GM12878 (cell line): ENCODE data around the gene CYB5D1.

ENCODE experiments used
- CTCF ChIP-seq, 3 experiments: IDR thresholded peaks in 2 of 3; conservative IDR thresholded peaks in 1 of 3; 2 replicates each; pipeline ENCODE4 v1.5.1; 2011; ENCODE audit warnings: low read depth in 3 of 3, low read length in 3 of 3, mild to moderate bottlenecking in 3 of 3, control low read depth in 2 of 3, moderate library complexity in 2 of 3, inconsistent platforms in 1 of 3, mixed read lengths in 1 of 3; ENCODE audit not compliant: control insufficient read depth in 2 of 3, insufficient read depth in 1 of 3; ENCODE audit errors: extremely low read depth in 1 of 3
- NFYB ChIP-seq: IDR thresholded peaks from 2 replicates; pipeline ENCODE4 v1.6.1; 2011; ENCODE audit warnings: low read depth, mild to moderate bottlenecking, low read length, improper control_type of control experiment, moderate library complexity; ENCODE audit not compliant: insufficient read depth
- POLR2A ChIP-seq: IDR thresholded peaks from 2 replicates; pipeline ENCODE4 v1.6.1; 2011; ENCODE audit warnings: low read depth, mild to moderate bottlenecking, low read length
- RAD21 ChIP-seq: IDR thresholded peaks from 2 replicates; pipeline ENCODE4 v1.6.1; 2011; ENCODE audit warnings: mild to moderate bottlenecking, low read depth, low read length, moderate library complexity; ENCODE audit not compliant: insufficient read depth
- RCOR1 ChIP-seq: conservative IDR thresholded peaks from 2 replicates; pipeline ENCODE4 v1.6.1; 2012; ENCODE audit warnings: low read depth, low read length, improper control_type of control experiment
- WRNIP1 ChIP-seq: IDR thresholded peaks from 2 replicates; pipeline ENCODE4 v1.6.1; 2011; ENCODE audit warnings: low read depth, low read length, improper control_type of control experiment, borderline replicate concordance
- ZNF274 ChIP-seq: IDR thresholded peaks from one replicate; pipeline ENCODE4 v1.8.0; 2011; ENCODE audit not compliant: insufficient read length, insufficient read depth
- TF ChIP-seq, protein P1 (sequence below): fragments of 450-650 bp; IDR thresholded peaks from 2 replicates; pipeline ENCODE4 v1.6.1; 2018; ENCODE audit warnings: mild to moderate bottlenecking, low read depth, moderate library complexity; ENCODE audit not compliant: partially characterized antibody
- TF ChIP-seq, protein P2 (sequence below): IDR thresholded peaks from 2 replicates; pipeline ENCODE4 v1.6.1; 2012; ENCODE audit warnings: low read depth, low read length, improper control_type of control experiment
- TF ChIP-seq, protein P3 (sequence below): fragments of 450-650 bp; formaldehyde crosslinking; IDR thresholded peaks from 2 replicates; pipeline ENCODE4 v1.5.0; 2022; ENCODE audit warnings: mild to moderate bottlenecking, missing genetic modification characterization
- TF ChIP-seq, protein P4 (sequence below): IDR thresholded peaks from 2 replicates; pipeline ENCODE4 v1.6.1; 2012; ENCODE audit warnings: low read length, inconsistent platforms

GRCh38 chr17:7852919-7853690, 4.7 kb upstream of the CYB5D1 start:
- TF ChIP-seq, protein P1, sequence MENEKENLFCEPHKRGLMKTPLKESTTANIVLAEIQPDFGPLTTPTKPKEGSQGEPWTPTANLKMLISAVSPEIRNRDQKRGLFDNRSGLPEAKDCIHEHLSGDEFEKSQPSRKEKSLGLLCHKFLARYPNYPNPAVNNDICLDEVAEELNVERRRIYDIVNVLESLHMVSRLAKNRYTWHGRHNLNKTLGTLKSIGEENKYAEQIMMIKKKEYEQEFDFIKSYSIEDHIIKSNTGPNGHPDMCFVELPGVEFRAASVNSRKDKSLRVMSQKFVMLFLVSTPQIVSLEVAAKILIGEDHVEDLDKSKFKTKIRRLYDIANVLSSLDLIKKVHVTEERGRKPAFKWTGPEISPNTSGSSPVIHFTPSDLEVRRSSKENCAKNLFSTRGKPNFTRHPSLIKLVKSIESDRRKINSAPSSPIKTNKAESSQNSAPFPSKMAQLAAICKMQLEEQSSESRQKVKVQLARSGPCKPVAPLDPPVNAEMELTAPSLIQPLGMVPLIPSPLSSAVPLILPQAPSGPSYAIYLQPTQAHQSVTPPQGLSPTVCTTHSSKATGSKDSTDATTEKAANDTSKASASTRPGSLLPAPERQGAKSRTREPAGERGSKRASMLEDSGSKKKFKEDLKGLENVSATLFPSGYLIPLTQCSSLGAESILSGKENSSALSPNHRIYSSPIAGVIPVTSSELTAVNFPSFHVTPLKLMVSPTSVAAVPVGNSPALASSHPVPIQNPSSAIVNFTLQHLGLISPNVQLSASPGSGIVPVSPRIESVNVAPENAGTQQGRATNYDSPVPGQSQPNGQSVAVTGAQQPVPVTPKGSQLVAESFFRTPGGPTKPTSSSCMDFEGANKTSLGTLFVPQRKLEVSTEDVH = no peak
- no peak for TF ChIP-seq WRNIP1
- TF ChIP-seq RCOR1 = no peak
- TF ChIP-seq, protein P2, sequence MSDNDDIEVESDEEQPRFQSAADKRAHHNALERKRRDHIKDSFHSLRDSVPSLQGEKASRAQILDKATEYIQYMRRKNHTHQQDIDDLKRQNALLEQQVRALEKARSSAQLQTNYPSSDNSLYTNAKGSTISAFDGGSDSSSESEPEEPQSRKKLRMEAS = no peak
- no peak for TF ChIP-seq NFYB
- TF ChIP-seq RAD21 = no peak
- TF ChIP-seq, protein P3, sequence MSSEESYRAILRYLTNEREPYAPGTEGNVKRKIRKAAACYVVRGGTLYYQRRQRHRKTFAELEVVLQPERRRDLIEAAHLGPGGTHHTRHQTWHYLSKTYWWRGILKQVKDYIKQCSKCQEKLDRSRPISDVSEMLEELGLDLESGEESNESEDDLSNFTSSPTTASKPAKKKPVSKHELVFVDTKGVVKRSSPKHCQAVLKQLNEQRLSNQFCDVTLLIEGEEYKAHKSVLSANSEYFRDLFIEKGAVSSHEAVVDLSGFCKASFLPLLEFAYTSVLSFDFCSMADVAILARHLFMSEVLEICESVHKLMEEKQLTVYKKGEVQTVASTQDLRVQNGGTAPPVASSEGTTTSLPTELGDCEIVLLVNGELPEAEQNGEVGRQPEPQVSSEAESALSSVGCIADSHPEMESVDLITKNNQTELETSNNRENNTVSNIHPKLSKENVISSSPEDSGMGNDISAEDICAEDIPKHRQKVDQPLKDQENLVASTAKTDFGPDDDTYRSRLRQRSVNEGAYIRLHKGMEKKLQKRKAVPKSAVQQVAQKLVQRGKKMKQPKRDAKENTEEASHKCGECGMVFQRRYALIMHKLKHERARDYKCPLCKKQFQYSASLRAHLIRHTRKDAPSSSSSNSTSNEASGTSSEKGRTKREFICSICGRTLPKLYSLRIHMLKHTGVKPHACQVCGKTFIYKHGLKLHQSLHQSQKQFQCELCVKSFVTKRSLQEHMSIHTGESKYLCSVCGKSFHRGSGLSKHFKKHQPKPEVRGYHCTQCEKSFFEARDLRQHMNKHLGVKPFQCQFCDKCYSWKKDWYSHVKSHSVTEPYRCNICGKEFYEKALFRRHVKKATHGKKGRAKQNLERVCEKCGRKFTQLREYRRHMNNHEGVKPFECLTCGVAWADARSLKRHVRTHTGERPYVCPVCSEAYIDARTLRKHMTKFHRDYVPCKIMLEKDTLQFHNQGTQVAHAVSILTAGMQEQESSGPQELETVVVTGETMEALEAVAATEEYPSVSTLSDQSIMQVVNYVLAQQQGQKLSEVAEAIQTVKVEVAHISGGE (CRISPR knock-in tag) = no peak
- no peak; the same call in 1 of the 2 replicates for TF ChIP-seq POLR2A
- TF ChIP-seq CTCF (IDR thresholded peaks at IDR 0.05 in 2 of 3, conservative IDR thresholded peaks at IDR 0.05 in 1 of 3; ENCODE audit: control insufficient read depth in 2 of 3, extremely low read depth in 1 of 3, insufficient read depth in 1 of 3, low read depth in 3 of 3, low read length in 3 of 3) = 0 out of 6 replicates have a peak, but pooled peaks of 1 of the 3 experiments have one; percentile 1
- TF ChIP-seq, protein P4, sequence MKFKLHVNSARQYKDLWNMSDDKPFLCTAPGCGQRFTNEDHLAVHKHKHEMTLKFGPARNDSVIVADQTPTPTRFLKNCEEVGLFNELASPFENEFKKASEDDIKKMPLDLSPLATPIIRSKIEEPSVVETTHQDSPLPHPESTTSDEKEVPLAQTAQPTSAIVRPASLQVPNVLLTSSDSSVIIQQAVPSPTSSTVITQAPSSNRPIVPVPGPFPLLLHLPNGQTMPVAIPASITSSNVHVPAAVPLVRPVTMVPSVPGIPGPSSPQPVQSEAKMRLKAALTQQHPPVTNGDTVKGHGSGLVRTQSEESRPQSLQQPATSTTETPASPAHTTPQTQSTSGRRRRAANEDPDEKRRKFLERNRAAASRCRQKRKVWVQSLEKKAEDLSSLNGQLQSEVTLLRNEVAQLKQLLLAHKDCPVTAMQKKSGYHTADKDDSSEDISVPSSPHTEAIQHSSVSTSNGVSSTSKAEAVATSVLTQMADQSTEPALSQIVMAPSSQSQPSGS = no peak
- no peak for TF ChIP-seq ZNF274
